ENCODE measurements around the gene ISL2. TPM values are rescaled to one million over a fixed set of nuclear protein-coding genes. Genes with fewer than 3 reads are reported as not detected.

The ISL2 gene
- total RNA-seq, 2 donors from 2014 or later = 0.51 to 0.66 TPM

DNA sequence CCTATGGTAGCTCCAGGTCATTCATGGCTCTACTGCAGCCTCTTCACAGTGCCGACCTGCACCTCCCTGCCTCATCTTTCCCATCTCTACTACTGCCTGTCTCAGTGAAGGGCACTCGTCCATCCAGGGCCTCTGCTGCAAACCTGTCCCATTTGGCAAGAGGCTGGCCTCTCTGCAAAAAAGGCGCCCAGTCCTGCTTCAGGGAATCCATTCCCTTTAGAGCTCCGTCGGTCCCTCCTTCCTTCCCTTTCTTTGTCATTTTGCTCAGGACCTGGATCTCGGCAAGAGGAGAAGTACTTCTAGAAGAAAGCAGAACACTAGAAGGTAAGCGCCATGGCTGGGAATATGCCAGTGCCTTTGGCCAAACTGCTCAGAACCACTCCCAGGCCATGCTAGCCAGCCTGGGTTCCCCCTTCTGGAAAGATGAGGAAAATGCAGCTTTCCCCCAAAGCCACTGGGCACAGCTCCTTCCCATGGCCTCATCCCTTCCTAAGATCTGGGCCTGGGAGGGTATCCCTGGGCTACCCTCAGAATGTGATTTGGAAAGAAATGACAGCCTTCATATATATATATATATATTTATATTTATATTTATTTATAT is 6.4 kb upstream of the ISL2 start:
- Mint-ChIP-seq H3K9me3 (peaks cover 2% of the 10 kb centered on the region), H3K4me1 (peaks cover 11% of the 10 kb centered on the region), H3K4me3 (no peak overlapping the region), H3K27ac (no peak overlapping the region), H3K27me3 (ENCODE audit: insufficient read depth) (peaks cover 50% of the 10 kb centered on the region), H3K36me3 (ENCODE audit: low read depth) (no peaks in the 10 kb centered on the region)
- Histone ChIP-seq H3K9ac (ENCODE audit: extremely low read depth, low read length, poor library complexity, severe bottlenecking) (no peak overlapping the region), H3K4me1 (ENCODE audit: control insufficient read depth, insufficient read depth, low read length) (no peaks in the 10 kb centered on the region), H3K27me3 (ENCODE audit: control insufficient read depth, insufficient read depth, low read length, poor library complexity, severe bottlenecking) (peaks cover 43% of the 10 kb centered on the region), H3K4me3 (ENCODE audit: low read length) (no peak overlapping the region), H3K36me3 (ENCODE audit: control insufficient read depth, insufficient read depth, low read length) (no peaks in the 10 kb centered on the region), H3K9me3 (ENCODE audit: control insufficient read depth, low read length) (no peaks in the 10 kb centered on the region), H3K27ac (ENCODE audit: low read depth, low read length) (no peak overlapping the region)
- TF ChIP-seq, protein P1, sequence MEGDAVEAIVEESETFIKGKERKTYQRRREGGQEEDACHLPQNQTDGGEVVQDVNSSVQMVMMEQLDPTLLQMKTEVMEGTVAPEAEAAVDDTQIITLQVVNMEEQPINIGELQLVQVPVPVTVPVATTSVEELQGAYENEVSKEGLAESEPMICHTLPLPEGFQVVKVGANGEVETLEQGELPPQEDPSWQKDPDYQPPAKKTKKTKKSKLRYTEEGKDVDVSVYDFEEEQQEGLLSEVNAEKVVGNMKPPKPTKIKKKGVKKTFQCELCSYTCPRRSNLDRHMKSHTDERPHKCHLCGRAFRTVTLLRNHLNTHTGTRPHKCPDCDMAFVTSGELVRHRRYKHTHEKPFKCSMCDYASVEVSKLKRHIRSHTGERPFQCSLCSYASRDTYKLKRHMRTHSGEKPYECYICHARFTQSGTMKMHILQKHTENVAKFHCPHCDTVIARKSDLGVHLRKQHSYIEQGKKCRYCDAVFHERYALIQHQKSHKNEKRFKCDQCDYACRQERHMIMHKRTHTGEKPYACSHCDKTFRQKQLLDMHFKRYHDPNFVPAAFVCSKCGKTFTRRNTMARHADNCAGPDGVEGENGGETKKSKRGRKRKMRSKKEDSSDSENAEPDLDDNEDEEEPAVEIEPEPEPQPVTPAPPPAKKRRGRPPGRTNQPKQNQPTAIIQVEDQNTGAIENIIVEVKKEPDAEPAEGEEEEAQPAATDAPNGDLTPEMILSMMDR (conservative IDR thresholded peaks at IDR 0.05) = peak; percentile 80
- 73 to 88% methylated on average over 6 to 7 of the region's 7 CpGs for WGBS, 2 experiments (ENCODE audit: insufficient coverage in 1 of 2, insufficient read length in 1 of 2)
- DNase-seq = peak; percentile 87

DNA sequence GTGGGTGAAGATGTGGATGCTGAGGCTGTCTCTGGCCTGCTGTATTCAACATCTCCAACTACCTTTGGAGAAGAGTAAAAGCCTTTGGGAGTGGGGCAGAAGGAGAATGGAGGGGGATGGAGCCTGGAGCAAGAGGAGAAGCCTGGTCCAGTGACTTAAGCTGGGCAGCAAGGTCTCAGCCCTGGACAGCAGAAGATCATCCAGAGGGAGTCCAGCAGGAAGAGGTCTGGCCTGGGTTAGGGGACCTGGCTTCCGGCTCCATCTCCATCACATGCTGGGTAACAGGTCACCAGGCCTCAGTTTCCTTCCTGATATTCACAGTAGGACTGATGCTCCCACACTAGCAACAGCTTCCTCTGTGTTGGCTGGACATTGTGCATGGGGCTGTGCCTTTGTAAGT is 3.8 kb upstream of the ISL2 start:
- Mint-ChIP-seq H3K4me1 (peaks cover 26% of the 10 kb centered on the region), H3K4me3 (no peak overlapping the region), H3K36me3 (ENCODE audit: low read depth) (no peaks in the 10 kb centered on the region), H3K9me3 (peaks cover 3% of the 10 kb centered on the region), H3K27ac (no peak overlapping the region), H3K27me3 (ENCODE audit: insufficient read depth) (peaks cover 69% of the 10 kb centered on the region)
- Histone ChIP-seq H3K9ac (ENCODE audit: extremely low read depth, low read length, poor library complexity, severe bottlenecking) (no peak overlapping the region), H3K9me3 (ENCODE audit: control insufficient read depth, low read length) (no peaks in the 10 kb centered on the region), H3K27me3 (ENCODE audit: control insufficient read depth, insufficient read depth, low read length, poor library complexity, severe bottlenecking) (peaks cover 61% of the 10 kb centered on the region), H3K36me3 (ENCODE audit: control insufficient read depth, insufficient read depth, low read length) (no peaks in the 10 kb centered on the region), H3K4me3 (ENCODE audit: low read length) (no peak overlapping the region), H3K27ac (ENCODE audit: low read depth, low read length) (no peak overlapping the region), H3K4me1 (ENCODE audit: control insufficient read depth, insufficient read depth, low read length) (no peaks in the 10 kb centered on the region)
- WGBS, 2 experiments (ENCODE audit: insufficient coverage in 1 of 2, insufficient read length in 1 of 2) = 96% methylated on average over 1 of the region's 1 CpG; no CpG with 5 or more reads in 1 of the 2 experiments
- TF ChIP-seq, protein P1 (conservative IDR thresholded peaks at IDR 0.05) = no peak
- no peak for DNase-seq

DNA sequence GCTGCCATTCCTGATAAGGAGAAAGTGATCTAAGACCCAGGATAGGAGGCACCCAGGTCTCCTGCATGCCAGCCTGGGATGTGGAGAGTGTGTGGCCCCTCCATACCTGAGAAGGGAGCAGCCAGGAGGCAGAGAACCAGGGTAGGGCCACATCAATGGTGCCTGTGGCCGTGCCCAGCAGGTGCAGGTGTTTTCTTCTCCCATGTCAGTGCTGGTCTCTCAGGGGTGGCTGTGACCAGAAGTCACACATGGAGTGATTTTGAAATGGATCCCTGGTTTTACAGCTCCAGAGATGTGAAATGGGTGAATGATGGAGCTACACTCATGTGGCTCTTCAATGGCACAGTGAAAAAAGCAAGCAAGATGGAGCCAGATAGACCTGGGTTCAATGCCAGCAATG is 3.3 kb upstream of the ISL2 start:
- WGBS, 2 experiments (ENCODE audit: insufficient coverage in 1 of 2, insufficient read length in 1 of 2) = 90 to 100% methylated on average over 1 of the region's 1 CpG
- Mint-ChIP-seq H3K9me3 (peaks cover 3% of the 10 kb centered on the region), H3K4me1 (peaks cover 26% of the 10 kb centered on the region), H3K36me3 (ENCODE audit: low read depth) (no peaks in the 10 kb centered on the region), H3K4me3 (no peak overlapping the region), H3K27me3 (ENCODE audit: insufficient read depth) (peaks cover 69% of the 10 kb centered on the region), H3K27ac (no peak overlapping the region)
- TF ChIP-seq, protein P1 (conservative IDR thresholded peaks at IDR 0.05) = no peak
- DNase-seq = peak; percentile 32
- H3K9ac ChIP-seq (ENCODE audit: extremely low read depth, low read length, poor library complexity, severe bottlenecking) = no peak overlapping the region
- H3K36me3 ChIP-seq (ENCODE audit: control insufficient read depth, insufficient read depth, low read length) = no peaks in the 10 kb centered on the region
- peaks cover 66% of the 10 kb centered on the region for H3K27me3 ChIP-seq (ENCODE audit: control insufficient read depth, insufficient read depth, low read length, poor library complexity, severe bottlenecking)
- H3K9me3 ChIP-seq (ENCODE audit: control insufficient read depth, low read length) = no peaks in the 10 kb centered on the region
- no peak overlapping the region for H3K4me3 ChIP-seq (ENCODE audit: low read length)
- no peak overlapping the region for H3K27ac ChIP-seq (ENCODE audit: low read depth, low read length)
- H3K4me1 ChIP-seq (ENCODE audit: control insufficient read depth, insufficient read depth, low read length) = no peaks in the 10 kb centered on the region

Measured in endodermal cell (in vitro differentiated cells).